RWPE2 (cell line): ENCODE data around the gene SCNM1.

Experiments
- ATAC-seq: fragments of 200-7000 bp; cut with Tn5 transposase; 3 replicates; pipeline ENCODE4 v1.9.1; 2021; ENCODE audit warnings: low read depth
- DNase-seq: peaks from one replicate; pipeline ENCODE4 v3.0.0-alpha.2; 2020; ENCODE audit warnings: low spot score
- H3K27ac ChIP-seq: fragments of 450-650 bp; 2 replicates; pipeline ENCODE4 v1.5.1; 2017; ENCODE audit warnings: mild to moderate bottlenecking; ENCODE audit not compliant: poor library complexity, severe bottlenecking
- H3K27me3 ChIP-seq: fragments of 250-450 bp; sonication (Bioruptor Pico); 2 replicates; pipeline ENCODE4 v1.5.1; 2021; ENCODE audit warnings: mild to moderate bottlenecking, moderate library complexity; ENCODE audit not compliant: insufficient read depth, poor library complexity, severe bottlenecking
- H3K36me3 ChIP-seq: fragments of 250-450 bp; sonication (Bioruptor Pico); 2 replicates; pipeline ENCODE4 v1.5.1; 2020; ENCODE audit warnings: low read depth, mild to moderate bottlenecking, moderate library complexity
- H3K4me1 ChIP-seq: fragments of 250-450 bp; sonication (Bioruptor Pico); 2 replicates; pipeline ENCODE4 v1.5.1; 2021; ENCODE audit warnings: mild to moderate bottlenecking, moderate library complexity; ENCODE audit not compliant: insufficient read depth, poor library complexity, severe bottlenecking
- H3K4me3 ChIP-seq: fragments of 250-450 bp; sonication (Bioruptor Pico); 2 replicates; pipeline ENCODE4 v1.5.1; 2021; ENCODE audit warnings: mild to moderate bottlenecking, moderate library complexity; ENCODE audit not compliant: severe bottlenecking
- H3K9me3 ChIP-seq: fragments of 250-450 bp; sonication (Bioruptor Pico); 2 replicates; pipeline ENCODE4 v1.5.1; 2021; ENCODE audit warnings: mild to moderate bottlenecking, moderate library complexity; ENCODE audit not compliant: severe bottlenecking
- TF ChIP-seq, protein P1 (sequence below): fragments of 450-650 bp; IDR thresholded peaks from one replicate; pipeline ENCODE4 v1.5.1; 2017; ENCODE audit warnings: mild to moderate bottlenecking, moderate library complexity; ENCODE audit not compliant: poor library complexity, severe bottlenecking

Gene SCNM1

DNA sequence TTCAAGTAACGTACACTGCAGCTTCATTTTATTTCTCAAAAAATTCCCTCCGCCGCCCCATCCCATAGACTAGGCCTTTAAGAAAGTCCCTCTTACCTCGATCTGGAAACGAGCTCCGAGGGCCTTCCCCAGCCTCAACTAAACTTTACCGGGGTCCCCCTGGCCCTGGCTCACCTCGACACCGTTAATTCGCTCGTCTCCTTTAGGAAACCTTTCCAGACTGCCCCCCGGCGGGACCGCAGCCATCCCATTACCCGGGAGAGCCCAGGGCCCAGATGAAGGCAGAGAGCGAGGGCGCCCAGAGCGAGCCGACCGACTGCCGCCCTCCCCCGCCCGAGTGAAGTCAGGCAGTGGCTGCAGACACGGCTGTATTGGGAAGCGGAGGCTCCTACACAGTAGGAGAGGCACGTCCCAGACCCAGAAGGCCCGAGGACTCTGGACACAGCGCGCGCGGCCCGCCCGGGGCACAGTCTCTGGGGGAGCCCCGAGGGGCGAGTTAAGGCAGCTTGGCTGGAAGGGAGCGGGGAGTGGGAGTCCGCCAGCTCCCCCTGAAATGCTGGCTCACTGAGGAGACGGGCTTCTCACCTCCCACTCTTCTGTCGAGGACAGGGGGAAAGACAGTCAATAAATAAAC lies 34.1 kb upstream of the SCNM1 start:
- H3K27me3 ChIP-seq = no peaks in the 10 kb centered on the region
- H3K4me1 ChIP-seq = no peaks in the 10 kb centered on the region
- H3K9me3 ChIP-seq = no peaks in the 10 kb centered on the region
- no peak overlapping the region for H3K27ac ChIP-seq
- ATAC-seq (no peak), DNase-seq (no peak)
- TF ChIP-seq, protein P1, sequence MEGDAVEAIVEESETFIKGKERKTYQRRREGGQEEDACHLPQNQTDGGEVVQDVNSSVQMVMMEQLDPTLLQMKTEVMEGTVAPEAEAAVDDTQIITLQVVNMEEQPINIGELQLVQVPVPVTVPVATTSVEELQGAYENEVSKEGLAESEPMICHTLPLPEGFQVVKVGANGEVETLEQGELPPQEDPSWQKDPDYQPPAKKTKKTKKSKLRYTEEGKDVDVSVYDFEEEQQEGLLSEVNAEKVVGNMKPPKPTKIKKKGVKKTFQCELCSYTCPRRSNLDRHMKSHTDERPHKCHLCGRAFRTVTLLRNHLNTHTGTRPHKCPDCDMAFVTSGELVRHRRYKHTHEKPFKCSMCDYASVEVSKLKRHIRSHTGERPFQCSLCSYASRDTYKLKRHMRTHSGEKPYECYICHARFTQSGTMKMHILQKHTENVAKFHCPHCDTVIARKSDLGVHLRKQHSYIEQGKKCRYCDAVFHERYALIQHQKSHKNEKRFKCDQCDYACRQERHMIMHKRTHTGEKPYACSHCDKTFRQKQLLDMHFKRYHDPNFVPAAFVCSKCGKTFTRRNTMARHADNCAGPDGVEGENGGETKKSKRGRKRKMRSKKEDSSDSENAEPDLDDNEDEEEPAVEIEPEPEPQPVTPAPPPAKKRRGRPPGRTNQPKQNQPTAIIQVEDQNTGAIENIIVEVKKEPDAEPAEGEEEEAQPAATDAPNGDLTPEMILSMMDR = no peak
- no peaks in the 10 kb centered on the region for H3K36me3 ChIP-seq
- H3K4me3 ChIP-seq = peak overlapping the region; percentile 11

DNA sequence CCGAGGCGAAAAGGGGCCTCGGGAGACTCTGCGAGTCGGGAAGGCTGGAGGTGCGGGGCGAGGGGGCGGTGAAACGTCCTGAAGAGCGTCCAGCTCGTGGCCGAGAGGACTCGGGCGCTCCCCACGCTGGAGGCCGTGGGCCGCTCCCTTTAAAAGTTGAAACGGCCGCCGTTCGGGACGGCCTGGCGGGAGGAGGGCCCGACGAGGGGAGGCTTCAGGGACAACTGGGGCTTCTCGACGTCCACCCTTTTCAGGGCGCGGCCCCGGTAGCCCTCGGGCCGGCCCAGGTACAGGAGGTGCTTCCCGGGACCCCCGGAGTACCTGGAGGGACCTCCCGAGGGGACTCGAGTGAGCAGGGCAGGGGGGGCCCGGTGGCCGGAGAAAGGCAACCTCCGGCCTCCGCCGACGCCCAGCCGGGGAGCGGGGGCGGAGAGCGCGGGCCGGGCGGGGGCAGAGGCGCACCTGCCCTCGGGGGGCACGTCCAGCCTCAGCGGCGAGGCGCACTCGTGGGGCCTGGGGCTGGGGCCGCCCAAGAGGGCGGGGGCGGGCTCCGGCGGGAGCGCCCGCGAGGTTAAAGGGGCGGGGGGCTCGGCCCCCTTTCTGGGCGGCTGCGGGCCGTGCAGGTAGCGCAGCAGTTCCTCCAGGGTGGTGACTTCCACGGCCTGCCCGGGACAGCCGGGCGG lies 33.5 kb upstream of the SCNM1 start:
- TF ChIP-seq, protein P1 = no peak
- Histone ChIP-seq H3K27ac (no peak overlapping the region), H3K27me3 (no peaks in the 10 kb centered on the region), H3K4me1 (no peaks in the 10 kb centered on the region), H3K4me3 (no peak overlapping the region), H3K36me3 (no peaks in the 10 kb centered on the region), H3K9me3 (no peaks in the 10 kb centered on the region)
- ATAC-seq (no peak), DNase-seq (no peak)

- Histone ChIP-seq H3K27ac (no peak overlapping the region), H3K27me3 (no peaks in the 10 kb centered on the region), H3K9me3 (no peaks in the 10 kb centered on the region), H3K4me1 (no peaks in the 10 kb centered on the region), H3K4me3 (no peak overlapping the region), H3K36me3 (no peaks in the 10 kb centered on the region)
- no peak for ATAC-seq
- no peak for DNase-seq
- TF ChIP-seq, protein P1 = no peak
Observed at GRCh38 chr1:151133018-151133806, 32.7 kb upstream of the SCNM1 start.

- ATAC-seq = no peak
- TF ChIP-seq, protein P1 = no peak
- no peak overlapping the region for H3K27ac ChIP-seq
- H3K9me3 ChIP-seq = no peaks in the 10 kb centered on the region
- H3K4me3 ChIP-seq = no peak overlapping the region
- DNase-seq = no peak
- H3K27me3 ChIP-seq = no peaks in the 10 kb centered on the region
- H3K36me3 ChIP-seq = no peaks in the 10 kb centered on the region
- no peaks in the 10 kb centered on the region for H3K4me1 ChIP-seq
Observed at GRCh38 chr1:151134396-151134795, 31.5 kb upstream of the SCNM1 start.
